GM19193 (cell line): ENCODE results near the gene EDEM2.

ENCODE experiments used
- POLR2A ChIP-seq: IDR thresholded peaks from 4 replicates; pipeline ENCODE4 v1.6.1; 2011; ENCODE audit not compliant: insufficient read depth, insufficient read length; ENCODE audit errors: extremely low read depth

EDEM2 gene

GRCh38 chr20:35146920-35147574 lies at the start of gene EDEM2:
EDEM2 (minus strand) TSS chr20:35147336; CDS start chr20:35147258, 78 bp downstream.
- TF ChIP-seq POLR2A: peak; percentile 85

GRCh38 chr20:35196313-35196712 lies 49.2 kb upstream of the EDEM2 start:
- TF ChIP-seq POLR2A: no peak

GRCh38 chr20:35192118-35192872 lies 45.2 kb upstream of the EDEM2 start:
- TF ChIP-seq POLR2A: no peak

GRCh38 chr20:35191419-35192117 lies 44.4 kb upstream of the EDEM2 start:
- no peak for TF ChIP-seq POLR2A

- no peak for TF ChIP-seq POLR2A
Observed at GRCh38 chr20:35190556-35190955, 43.4 kb upstream of the EDEM2 start.

GRCh38 chr20:35187584-35188190 lies 40.6 kb upstream of the EDEM2 start:
- no peak for TF ChIP-seq POLR2A

- no peak for TF ChIP-seq POLR2A
Observed at GRCh38 chr20:35181731-35182130, 34.6 kb upstream of the EDEM2 start.

- TF ChIP-seq POLR2A: no peak
Observed at GRCh38 chr20:35180266-35180665, 33.1 kb upstream of the EDEM2 start.

- TF ChIP-seq POLR2A: no peak
Observed at GRCh38 chr20:35179292-35180212, 32.4 kb upstream of the EDEM2 start.

GRCh38 chr20:35176132-35176531 lies 29.0 kb upstream of the EDEM2 start:
- TF ChIP-seq POLR2A: no peak

GRCh38 chr20:35174458-35175216 lies 27.5 kb upstream of the EDEM2 start:
- TF ChIP-seq POLR2A: no peak

- TF ChIP-seq POLR2A: no peak
Observed at GRCh38 chr20:35173576-35174192, 26.5 kb upstream of the EDEM2 start.

GRCh38 chr20:35172434-35172806 lies 25.3 kb upstream of the EDEM2 start:
- no peak for TF ChIP-seq POLR2A
